Uterus (tissue), 2 donors: ENCODE results near the gene RASSF1.

Experiments used
- CTCF ChIP-seq, 4 experiments: fragments of 200-600 bp in 2 of 4; fragments of 450-650 bp in 2 of 4; sonication (generic) in 2 of 4; IDR thresholded peaks; one replicate each; pipeline ENCODE4 v1.5.1; 2016 to 2019; ENCODE audit warnings: antibody characterized with exemption in 4 of 4, mild to moderate bottlenecking in 2 of 4, moderate library complexity in 1 of 4
- POLR2A ChIP-seq, 2 donors: fragments of 450-650 bp; IDR thresholded peaks; one replicate each; pipeline ENCODE4 v1.6.1; 2016; ENCODE audit warnings: antibody characterized with exemption in 2 of 2, mild to moderate bottlenecking in 1 of 2, moderate library complexity in 1 of 2

DNA sequence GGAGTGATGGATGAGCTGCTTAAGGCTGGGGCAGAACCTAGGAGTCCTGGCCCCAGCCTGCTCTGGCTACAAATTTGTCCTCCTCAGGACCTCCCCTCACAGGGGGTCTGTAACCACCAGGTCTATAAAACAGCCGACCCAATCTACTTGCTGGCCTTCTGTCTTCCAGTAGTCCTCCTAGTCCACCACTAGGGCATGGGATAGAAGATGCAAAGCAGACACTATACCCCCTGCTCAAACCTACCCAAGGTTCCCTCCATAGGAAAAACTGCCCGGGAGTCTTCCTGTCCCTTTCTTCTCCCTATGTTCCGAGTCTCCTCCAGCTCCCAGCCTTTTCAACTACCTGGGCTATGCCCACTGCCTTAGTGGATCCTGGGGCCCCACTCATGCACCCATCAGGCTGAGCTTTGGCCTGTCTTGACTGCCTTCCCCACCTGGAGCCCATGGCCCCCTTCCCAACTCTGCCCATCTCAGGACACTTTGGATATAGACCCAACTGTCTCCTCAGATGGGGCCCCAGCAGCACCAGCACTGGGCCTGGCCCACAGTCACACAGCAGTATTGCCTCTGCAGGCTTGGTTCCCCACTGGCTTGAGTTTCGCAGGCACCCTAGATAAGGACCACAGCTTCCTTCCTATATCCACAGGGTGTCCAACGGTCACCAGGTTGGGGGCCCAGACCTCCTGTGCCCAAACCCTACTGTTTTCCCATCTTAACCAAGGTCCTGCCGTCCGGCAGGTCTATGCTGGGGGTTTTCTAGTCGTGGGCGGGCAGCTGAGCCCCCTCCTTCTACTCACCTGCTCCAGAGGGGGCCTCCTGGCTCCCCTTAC is 42.5 kb downstream of the RASSF1 start:
- TF ChIP-seq CTCF (IDR thresholded peaks at IDR 0.05) = no peak
- TF ChIP-seq POLR2A (IDR thresholded peaks at IDR 0.05) = no peak
